ENCODE results near the gene RRAGB.
"Not testable (repeated sequence)": the region's sequence is repeated elsewhere in the genome, so short reads cannot be mapped to it uniquely, and the experiment has no call there.

Gene RRAGB

GRCh38 chrX:55767100-55767499 is 49.6 kb downstream of the RRAGB start:
- in situ Hi-C loops (cut with HindIII; ENCODE audit: low sequenced_read_pairs): no loop called here

- in situ Hi-C loops (cut with HindIII; ENCODE audit: low sequenced_read_pairs): not testable (repeated sequence)
These were observed 56.9 kb downstream of the RRAGB start for GRCh38 chrX:55774419-55774818.

GRCh38 chrX:55777596-55777995 is 60.0 kb downstream of the RRAGB start:
- in situ Hi-C loops (cut with HindIII; ENCODE audit: low sequenced_read_pairs): no loop called here

GRCh38 chrX:55778322-55778721 is 60.8 kb downstream of the RRAGB start:
- in situ Hi-C loops (cut with HindIII; ENCODE audit: low sequenced_read_pairs): no loop called here

GRCh38 chrX:55783723-55784122 is 66.2 kb downstream of the RRAGB start:
- in situ Hi-C loops (cut with HindIII; ENCODE audit: low sequenced_read_pairs): no loop called here

GRCh38 chrX:55787063-55787462 is 69.5 kb downstream of the RRAGB start:
- in situ Hi-C loops (cut with HindIII; ENCODE audit: low sequenced_read_pairs): no loop called here

GRCh38 chrX:55787727-55788126 is 70.2 kb downstream of the RRAGB start:
- in situ Hi-C loops (cut with HindIII; ENCODE audit: low sequenced_read_pairs): no loop called here

GRCh38 chrX:55794405-55794804 is 76.9 kb downstream of the RRAGB start:
- in situ Hi-C loops (cut with HindIII; ENCODE audit: low sequenced_read_pairs): no loop called here

GRCh38 chrX:55796496-55796895 is 78.9 kb downstream of the RRAGB start:
- in situ Hi-C loops (cut with HindIII; ENCODE audit: low sequenced_read_pairs): no loop called here

GRCh38 chrX:55801811-55802210 is 84.3 kb downstream of the RRAGB start:
- in situ Hi-C loops (cut with HindIII; ENCODE audit: low sequenced_read_pairs): no loop called here
